C4-2B (cell line): ENCODE data around the gene AIFM1.

Source experiments
- CTCF ChIP-seq: fragments of 450-650 bp; conservative IDR thresholded peaks from 2 replicates; pipeline ENCODE4 v1.5.1; 2017; ENCODE audit warnings: mild to moderate bottlenecking
- ZFX ChIP-seq: fragments of 450-650 bp; IDR thresholded peaks from 2 replicates; pipeline ENCODE4 v1.6.1; 2017

GRCh38 chrX:130100180-130100579 lies 65.5 kb downstream of the AIFM1 start:
- TF ChIP-seq CTCF (no peak), ZFX (no peak)
